Hepatocyte (in vitro differentiated cells): Measurements from ENCODE around the gene GLRA2. TPM values are rescaled to one million over a fixed set of nuclear protein-coding genes. Genes with fewer than 3 reads are reported as not detected.

Experiments
- DNase-seq: peaks from one replicate; pipeline ENCODE4 v3.0.0-alpha.2; 2016; ENCODE audit warnings: low spot score
- H2AFZ ChIP-seq: fragments of 200-600 bp; sonication (generic); 2 replicates; pipeline ENCODE4 v1.6.0; 2016; ENCODE audit warnings: antibody characterized with exemption, mild to moderate bottlenecking
- H3K27ac ChIP-seq: fragments of 200-600 bp; sonication (generic); 2 replicates; pipeline ENCODE4 v1.5.1; 2016; ENCODE audit warnings: mild to moderate bottlenecking
- H3K27me3 ChIP-seq: fragments of 200-600 bp; sonication (generic); 2 replicates; pipeline ENCODE4 v1.6.1; 2016
- H3K36me3 ChIP-seq: fragments of 200-600 bp; sonication (generic); replicated peaks from 2 replicates; pipeline ENCODE4 v1.5.1; 2016; ENCODE audit warnings: low read depth; ENCODE audit not compliant: insufficient read depth
- H3K4me1 ChIP-seq: fragments of 200-600 bp; sonication (generic); 2 replicates; pipeline ENCODE4 v1.5.1; 2016; ENCODE audit warnings: mild to moderate bottlenecking, moderate library complexity; ENCODE audit not compliant: insufficient read depth
- H3K4me2 ChIP-seq: fragments of 200-600 bp; sonication (generic); 2 replicates; pipeline ENCODE4 v1.6.0; 2016
- H3K4me3 ChIP-seq: fragments of 200-600 bp; sonication (generic); 2 replicates; pipeline ENCODE4 v1.5.1; 2016; ENCODE audit warnings: mild to moderate bottlenecking
- H3K79me2 ChIP-seq: fragments of 200-600 bp; sonication (generic); 2 replicates; pipeline ENCODE4 v1.6.0; 2017; ENCODE audit warnings: mild to moderate bottlenecking
- H3K9me2 ChIP-seq: fragments of 200-600 bp; sonication (generic); replicated peaks from 2 replicates; pipeline ENCODE4 v1.6.0; 2017; ENCODE audit warnings: mild to moderate bottlenecking; ENCODE audit not compliant: insufficient read depth
- H3K9me3 ChIP-seq: fragments of 200-600 bp; sonication (generic); 2 replicates; pipeline ENCODE4 v1.5.1; 2016; ENCODE audit warnings: low read depth, mild to moderate bottlenecking
- H4K20me1 ChIP-seq: fragments of 200-600 bp; sonication (generic); 2 replicates; pipeline ENCODE4 v1.6.0; 2016; ENCODE audit warnings: mild to moderate bottlenecking; ENCODE audit not compliant: insufficient read depth, poor library complexity, severe bottlenecking
- CTCF ChIP-seq: fragments of 200-600 bp; sonication (generic); IDR thresholded peaks from 2 replicates; pipeline ENCODE4 v1.5.1; 2016; ENCODE audit warnings: antibody characterized with exemption, mild to moderate bottlenecking; ENCODE audit not compliant: poor library complexity
- EZH2 ChIP-seq: fragments of 200-600 bp; sonication (generic); IDR thresholded peaks from 2 replicates; pipeline ENCODE4 v1.6.1; 2016; ENCODE audit warnings: antibody characterized with exemption, mild to moderate bottlenecking, borderline replicate concordance
- EZH2phosphoT487 ChIP-seq: fragments of 200-600 bp; sonication (generic); IDR thresholded peaks from one replicate; pipeline ENCODE4 v1.6.1; 2018; ENCODE audit warnings: antibody characterized with exemption, mild to moderate bottlenecking, low read depth, moderate library complexity; ENCODE audit not compliant: unreplicated experiment, severe bottlenecking
- WGBS: methylation state at CpG from one replicate; pipeline ENCODE4 v1.1.6; 2016; ENCODE audit warnings: low lambda C conversion rate; ENCODE audit errors: missing lambda C conversion rate; 5-methylcytosine and 5-hydroxymethylcytosine counted together
- polyA plus RNA-seq: library from polyadenylated mRNA; unstranded; fragments of >200 nt; fragmentation: Nextera tagmentation; extraction: Ambion mirVana; gene quantifications from 2 replicates; pipeline ENCODE4 v1.2.1, GENCODE V29; 2016
- total RNA-seq: library from RNA; depleted of rRNA; stranded (reverse); fragments of >200 nt; gene quantifications from 2 replicates; pipeline ENCODE4 v1.2.3, GENCODE V29; 2014

Gene GLRA2
- total and polyA plus RNA-seq, 2 experiments from 2014 or later = not detected

DNA sequence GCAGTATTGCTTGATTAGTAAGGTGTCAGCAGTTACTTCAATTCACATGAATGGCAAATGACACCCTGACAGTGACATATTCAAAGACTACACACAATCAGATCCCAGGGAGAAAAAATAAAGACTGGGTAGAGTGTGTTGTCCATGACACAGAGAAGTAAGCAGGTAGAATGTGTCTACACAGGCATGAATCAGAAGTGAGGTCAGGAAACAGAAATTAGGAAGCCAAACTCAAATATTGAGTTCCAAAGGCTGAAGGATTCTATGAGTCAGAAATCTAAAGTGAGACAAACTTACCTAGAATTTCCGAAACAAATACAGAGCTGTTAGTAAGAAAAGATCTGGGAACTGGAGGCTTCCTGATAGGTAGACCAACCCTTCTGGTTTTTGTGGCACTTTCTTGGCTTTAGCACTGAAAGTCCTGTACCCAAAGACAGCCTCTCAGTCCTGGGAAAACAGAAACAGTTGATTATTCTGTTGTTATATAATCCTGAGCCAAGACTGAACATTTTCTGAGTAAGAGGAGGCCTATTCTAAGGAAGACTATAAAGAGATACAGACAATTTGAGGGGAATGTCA is 24.3 kb upstream of the GLRA2 start:
- no peaks in the 10 kb centered on the region for H3K4me1 ChIP-seq
- no peak overlapping the region for H3K4me3 ChIP-seq
- no peaks in the 10 kb centered on the region for H4K20me1 ChIP-seq
- H3K9me2 ChIP-seq = no peaks in the 10 kb centered on the region
- H2AFZ ChIP-seq = no peak overlapping the region
- no peaks in the 10 kb centered on the region for H3K79me2 ChIP-seq
- H3K36me3 ChIP-seq = no peaks in the 10 kb centered on the region
- H3K4me2 ChIP-seq = no peak overlapping the region
- peak overlapping the region; percentile 29 for H3K27ac ChIP-seq
- TF ChIP-seq CTCF = no peak
- TF ChIP-seq EZH2 = no peak
- TF ChIP-seq EZH2phosphoT487 = no peak
- H3K9me3 ChIP-seq = no peaks in the 10 kb centered on the region
- no peak for DNase-seq
- no peaks in the 10 kb centered on the region for H3K27me3 ChIP-seq
- WGBS = 81% methylated on average over 1 of the region's 1 CpG

GRCh38 chrX:14505648-14506047 is 23.7 kb upstream of the GLRA2 start:
- no peak for TF ChIP-seq EZH2phosphoT487
- TF ChIP-seq EZH2 = no peak
- TF ChIP-seq CTCF = no peak
- no peaks in the 10 kb centered on the region for H3K9me2 ChIP-seq
- H3K27ac ChIP-seq = peak overlapping the region; percentile 6
- no peaks in the 10 kb centered on the region for H3K27me3 ChIP-seq
- no peak for DNase-seq
- H3K4me3 ChIP-seq = no peak overlapping the region
- H3K36me3 ChIP-seq = no peaks in the 10 kb centered on the region
- H3K4me1 ChIP-seq = no peaks in the 10 kb centered on the region
- H3K9me3 ChIP-seq = no peaks in the 10 kb centered on the region
- no peak overlapping the region for H2AFZ ChIP-seq
- no peak overlapping the region for H3K4me2 ChIP-seq
- H4K20me1 ChIP-seq = no peaks in the 10 kb centered on the region
- no peaks in the 10 kb centered on the region for H3K79me2 ChIP-seq
- WGBS = 54% methylated on average over 1 of the region's 1 CpG

GRCh38 chrX:14506866-14507265 is 22.5 kb upstream of the GLRA2 start:
- Histone ChIP-seq H4K20me1 (no peaks in the 10 kb centered on the region), H3K79me2 (no peaks in the 10 kb centered on the region), H3K4me3 (no peak overlapping the region), H3K36me3 (no peaks in the 10 kb centered on the region), H3K9me3 (no peaks in the 10 kb centered on the region), H3K27me3 (no peaks in the 10 kb centered on the region), H2AFZ (no peak overlapping the region), H3K4me1 (no peaks in the 10 kb centered on the region), H3K27ac (no peak overlapping the region), H3K9me2 (no peaks in the 10 kb centered on the region), H3K4me2 (no peak overlapping the region)
- TF ChIP-seq CTCF (no peak), EZH2phosphoT487 (no peak), EZH2 (no peak)
- no peak for DNase-seq
